Neural cell (in vitro differentiated cells): ENCODE measurements around the gene BGN. TPM values are rescaled to one million over a fixed set of nuclear protein-coding genes. Genes with fewer than 3 reads are reported as not detected.

Source experiments
- H2AFZ ChIP-seq: fragments of 200-600, 300-800 bp; sonication (generic), shearing (Covaris generic); 2 replicates; pipeline ENCODE4 v1.6.0; 2014; ENCODE audit warnings: low read depth, mild to moderate bottlenecking, antibody characterized with exemption, low read length, moderate library complexity
- H3F3A ChIP-seq: fragments of 200-600 bp; shearing (Covaris generic); 2 replicates; pipeline ENCODE4 v1.6.1; 2016; ENCODE audit warnings: mild to moderate bottlenecking, moderate library complexity, mixed read lengths, antibody characterized with exemption, low read length; ENCODE audit not compliant: insufficient read depth, poor library complexity, severe bottlenecking
- H3K27ac ChIP-seq: fragments of 200-600, 300-800 bp; sonication (generic), shearing (Covaris generic); 2 replicates; pipeline ENCODE4 v1.5.1; 2014; ENCODE audit warnings: mild to moderate bottlenecking, low read length, moderate library complexity
- H3K27me3 ChIP-seq: fragments of 300-800, 200-600 bp; sonication (generic), shearing (Covaris generic); 2 replicates; pipeline ENCODE4 v1.6.0; 2014; ENCODE audit warnings: mild to moderate bottlenecking, low read depth, low read length, moderate library complexity; ENCODE audit not compliant: insufficient read depth
- H3K36me3 ChIP-seq: fragments of 300-800, 200-600 bp; sonication (generic), shearing (Covaris generic); 2 replicates; pipeline ENCODE4 v1.5.1; 2014; ENCODE audit warnings: mild to moderate bottlenecking, antibody characterized with exemption, low read length, moderate library complexity; ENCODE audit not compliant: insufficient read depth
- H3K4me2 ChIP-seq: fragments of 300-800, 200-600 bp; sonication (generic), shearing (Covaris generic); 2 replicates; pipeline ENCODE4 v1.6.0; 2014; ENCODE audit warnings: mild to moderate bottlenecking, low read length
- H3K4me3 ChIP-seq: fragments of 300-800, 200-600 bp; sonication (generic), shearing (Covaris generic); 2 replicates; pipeline ENCODE4 v1.5.1; 2014; ENCODE audit warnings: mild to moderate bottlenecking, low read length, moderate library complexity
- H3K79me2 ChIP-seq: fragments of 200-600 bp; shearing (Covaris generic); replicated peaks from 2 replicates; pipeline ENCODE4 v1.6.0; 2014; ENCODE audit warnings: mild to moderate bottlenecking, low read length, moderate library complexity; ENCODE audit not compliant: insufficient read depth
- H3K9ac ChIP-seq: fragments of 300-800, 200-600 bp; sonication (generic), shearing (Covaris generic); 2 replicates; pipeline ENCODE4 v1.6.1; 2016; ENCODE audit warnings: mild to moderate bottlenecking, low read length, mixed read lengths
- H3K9me2 ChIP-seq: fragments of 200-600 bp; shearing (Covaris generic); 2 replicates; pipeline ENCODE4 v1.6.1; 2016; ENCODE audit warnings: mild to moderate bottlenecking, low read length, mixed read lengths; ENCODE audit not compliant: insufficient read depth
- H3K9me3 ChIP-seq: fragments of 200-600, 300-800 bp; sonication (generic), shearing (Covaris generic); 2 replicates; pipeline ENCODE4 v1.6.1; 2016; ENCODE audit warnings: mild to moderate bottlenecking, mixed run types, low read length, moderate library complexity, mixed read lengths
- H4K20me1 ChIP-seq: fragments of 200-600 bp; shearing (Covaris generic); 2 replicates; pipeline ENCODE4 v1.6.1; 2016; ENCODE audit warnings: mild to moderate bottlenecking, mixed run types; ENCODE audit not compliant: insufficient read depth
- EZH2 ChIP-seq: fragments of 200-600, 300-800 bp; shearing (Covaris generic), sonication (generic); IDR thresholded peaks from 2 replicates; pipeline ENCODE4 v1.6.1; 2014; ENCODE audit warnings: antibody characterized with exemption, low read length, borderline replicate concordance, mild to moderate bottlenecking; ENCODE audit not compliant: insufficient read depth, poor library complexity, severe bottlenecking
- MXI1 ChIP-seq: fragments of 450-650 bp; conservative IDR thresholded peaks from 2 replicates; pipeline ENCODE4 v1.6.1; 2014; ENCODE audit warnings: antibody characterized with exemption, mild to moderate bottlenecking; ENCODE audit not compliant: poor library complexity, severe bottlenecking
- POLR2AphosphoS5 ChIP-seq: IDR thresholded peaks from 2 replicates; pipeline ENCODE4 v1.6.1; 2012
- RAD21 ChIP-seq: fragments of 450-650 bp; conservative IDR thresholded peaks from 2 replicates; pipeline ENCODE4 v1.6.1; 2014; ENCODE audit warnings: antibody characterized with exemption, mild to moderate bottlenecking, moderate library complexity
- REST ChIP-seq: IDR thresholded peaks from 2 replicates; pipeline ENCODE4 v1.6.1; 2012; ENCODE audit warnings: borderline replicate concordance
- SMC3 ChIP-seq: fragments of 450-650 bp; conservative IDR thresholded peaks from 2 replicates; pipeline ENCODE4 v1.6.1; 2014; ENCODE audit warnings: antibody characterized with exemption, mild to moderate bottlenecking, moderate library complexity; ENCODE audit not compliant: poor library complexity
- TAF1 ChIP-seq: IDR thresholded peaks from 2 replicates; pipeline ENCODE4 v1.6.1; 2012; ENCODE audit warnings: low read depth
- polyA plus RNA-seq: library from polyadenylated mRNA; depleted of rRNA; stranded (reverse); fragments of >200 nt; gene quantifications from 2 replicates; pipeline ENCODE4 v1.2.3, GENCODE V29; 2014
- TF ChIP-seq, protein P1 (sequence below): fragments of 450-650 bp; IDR thresholded peaks from 2 replicates; pipeline ENCODE4 v1.5.1; 2014; ENCODE audit warnings: antibody characterized with exemption, mild to moderate bottlenecking, moderate library complexity; ENCODE audit not compliant: poor library complexity, severe bottlenecking

The BGN gene
- polyA plus RNA-seq, 1 donor from 2014 or later, result not detected

DNA sequence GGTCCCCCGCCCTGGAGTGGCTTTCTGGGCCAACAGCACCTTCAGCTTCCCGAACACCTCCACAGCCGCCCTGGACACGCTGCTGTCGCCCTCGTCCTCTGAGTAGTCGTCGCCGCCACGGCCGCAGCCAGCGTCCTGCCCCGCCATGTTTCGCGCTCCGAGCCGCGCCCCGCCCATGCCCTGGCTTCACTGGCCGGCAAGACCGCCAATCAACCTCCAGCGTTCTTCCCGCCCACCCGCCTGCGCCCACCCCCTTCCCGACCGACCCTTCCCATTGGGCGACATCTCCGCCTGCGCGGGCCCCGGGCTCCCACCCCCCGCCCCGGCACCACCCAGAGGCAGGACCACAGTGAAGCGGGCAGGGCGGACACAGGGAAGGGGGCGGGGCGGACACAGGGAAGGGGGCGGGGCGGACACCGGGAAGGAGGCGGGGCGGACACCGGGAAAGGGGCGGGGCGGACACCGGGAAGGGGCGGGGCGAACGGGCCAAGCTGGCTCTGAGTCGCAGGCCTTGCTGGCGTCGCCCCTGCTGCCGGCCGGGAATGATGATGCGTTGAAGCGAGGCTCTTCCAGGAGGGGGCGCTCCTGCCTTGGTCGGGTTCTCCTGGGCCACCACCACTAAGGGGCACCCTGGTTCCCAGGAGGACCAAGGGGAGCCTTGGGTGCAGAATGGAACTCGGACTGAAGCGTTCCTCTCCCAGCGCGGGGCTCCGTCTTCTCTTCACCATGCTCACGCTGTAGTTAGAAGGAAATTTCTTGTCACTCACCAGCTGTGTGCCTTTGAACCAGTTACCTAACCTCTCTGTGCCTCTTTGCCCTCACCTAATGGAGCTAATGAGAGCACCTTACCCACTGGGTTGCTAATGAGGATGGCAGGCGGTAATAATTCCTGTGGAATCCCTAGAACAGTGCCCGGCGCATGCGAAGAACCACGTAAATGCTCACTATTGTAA is 24.1 kb upstream of the BGN start, which contains the start of gene HAUS7:
Gene HAUS7 (minus strand): TSS at position 166 of the 953 bp plus-strand sequence. CDS start 19 bp downstream, at position 147.
- H3K79me2 ChIP-seq, result no peaks in the 10 kb centered on the region
- H3K27ac ChIP-seq, result no peak within 1 kb of the TSS
- H3K36me3 ChIP-seq, result no peaks in the 10 kb centered on the region
- no peak within 1 kb of the TSS for H3K4me2 ChIP-seq
- TF ChIP-seq POLR2AphosphoS5, result peak; percentile 41
- TF ChIP-seq EZH2, result no peak
- no peak for TF ChIP-seq TAF1
- TF ChIP-seq, protein P1, sequence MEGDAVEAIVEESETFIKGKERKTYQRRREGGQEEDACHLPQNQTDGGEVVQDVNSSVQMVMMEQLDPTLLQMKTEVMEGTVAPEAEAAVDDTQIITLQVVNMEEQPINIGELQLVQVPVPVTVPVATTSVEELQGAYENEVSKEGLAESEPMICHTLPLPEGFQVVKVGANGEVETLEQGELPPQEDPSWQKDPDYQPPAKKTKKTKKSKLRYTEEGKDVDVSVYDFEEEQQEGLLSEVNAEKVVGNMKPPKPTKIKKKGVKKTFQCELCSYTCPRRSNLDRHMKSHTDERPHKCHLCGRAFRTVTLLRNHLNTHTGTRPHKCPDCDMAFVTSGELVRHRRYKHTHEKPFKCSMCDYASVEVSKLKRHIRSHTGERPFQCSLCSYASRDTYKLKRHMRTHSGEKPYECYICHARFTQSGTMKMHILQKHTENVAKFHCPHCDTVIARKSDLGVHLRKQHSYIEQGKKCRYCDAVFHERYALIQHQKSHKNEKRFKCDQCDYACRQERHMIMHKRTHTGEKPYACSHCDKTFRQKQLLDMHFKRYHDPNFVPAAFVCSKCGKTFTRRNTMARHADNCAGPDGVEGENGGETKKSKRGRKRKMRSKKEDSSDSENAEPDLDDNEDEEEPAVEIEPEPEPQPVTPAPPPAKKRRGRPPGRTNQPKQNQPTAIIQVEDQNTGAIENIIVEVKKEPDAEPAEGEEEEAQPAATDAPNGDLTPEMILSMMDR, result peak; percentile 87
- peak; percentile 69 for TF ChIP-seq SMC3
- TF ChIP-seq MXI1, result peak; percentile 3
- TF ChIP-seq RAD21, result peak; percentile 68
- no peak within 1 kb of the TSS for H2AFZ ChIP-seq
- no peaks in the 10 kb centered on the region for H4K20me1 ChIP-seq
- H3K9me3 ChIP-seq, result no peaks in the 10 kb centered on the region
- H3K9me2 ChIP-seq, result no peaks in the 10 kb centered on the region
- H3K9ac ChIP-seq, result peak within 1 kb of the TSS; percentile 50
- H3F3A ChIP-seq, result no peaks in the 10 kb centered on the region
- H3K4me3 ChIP-seq, result peak within 1 kb of the TSS; percentile 81
- H3K27me3 ChIP-seq, result peaks cover 5% of the 10 kb centered on the region

- no peaks in the 10 kb centered on the region for H3K9me2 ChIP-seq
- no peak overlapping the region for H3K4me2 ChIP-seq
- H4K20me1 ChIP-seq, result no peaks in the 10 kb centered on the region
- no peak overlapping the region for H3K27ac ChIP-seq
- H2AFZ ChIP-seq, result no peak overlapping the region
- H3K9me3 ChIP-seq, result no peaks in the 10 kb centered on the region
- no peak for TF ChIP-seq REST
- no peak for TF ChIP-seq RAD21
- no peak for TF ChIP-seq POLR2AphosphoS5
- TF ChIP-seq EZH2, result no peak
- H3K9ac ChIP-seq, result no peak overlapping the region
- no peaks in the 10 kb centered on the region for H3F3A ChIP-seq
- peaks cover 5% of the 10 kb centered on the region for H3K27me3 ChIP-seq
- H3K36me3 ChIP-seq, result no peaks in the 10 kb centered on the region
- H3K4me3 ChIP-seq, result no peak overlapping the region
- no peaks in the 10 kb centered on the region for H3K79me2 ChIP-seq
Observed at GRCh38 chrX:153471663-153472280, 23.0 kb upstream of the BGN start.
